ENCODE results near the gene WDR7.

Gene WDR7

DNA sequence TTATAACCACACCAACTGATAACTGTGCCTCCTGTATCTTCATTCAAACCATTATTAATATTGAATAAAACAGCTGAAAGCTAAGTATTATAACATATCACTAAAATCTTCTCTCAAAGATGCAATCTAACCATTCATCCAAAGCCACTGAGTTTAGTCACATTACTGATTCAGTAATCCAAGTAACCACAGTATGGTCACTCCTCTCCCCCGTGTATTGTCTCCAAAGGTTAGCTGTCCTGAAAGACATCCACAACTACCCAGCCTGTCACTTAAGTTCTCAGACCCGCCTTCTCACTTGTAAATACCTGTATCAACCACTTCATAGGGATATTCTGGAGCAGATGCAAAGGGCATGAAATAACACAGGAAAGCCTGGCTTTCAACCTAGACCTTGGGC lies 282.3 kb downstream of the WDR7 start:
- Histone ChIP-seq H3K36me3 (replicated peaks in 1 of 2; ENCODE audit: control insufficient read depth in 2 of 2, insufficient read depth in 2 of 2, low read length in 2 of 2) (no peaks in the 10 kb centered on the region), H3K4me1 (ENCODE audit: control insufficient read depth in 2 of 2, insufficient read depth in 1 of 2, low read depth in 1 of 2, low read length in 2 of 2) (peaks cover 0 to 3% of the 10 kb centered on the region in 2 donors), H3K23ac (ENCODE audit: low read depth, low read length, poor library complexity) (no peak overlapping the region), H2AK5ac (ENCODE audit: low read depth, low read length) (no peak overlapping the region), H3K79me1 (ENCODE audit: low read depth, low read length) (no peaks in the 10 kb centered on the region), H2BK5ac (ENCODE audit: low read length) (no peak overlapping the region), H2BK15ac (ENCODE audit: low read length) (no peak overlapping the region), H2BK120ac (ENCODE audit: low read depth, low read length) (no peak overlapping the region), H4K91ac (ENCODE audit: low read depth, low read length, poor library complexity) (no peak overlapping the region), H3K27ac (replicated peaks; ENCODE audit: low read length) (no peak overlapping the region), H3K9ac (ENCODE audit: low read depth, low read length, poor library complexity) (no peak overlapping the region), H4K8ac (ENCODE audit: low read depth, low read length) (no peak overlapping the region), H3K4me3 (ENCODE audit: low read length in 2 of 2) (no peak overlapping the region), H3K18ac (ENCODE audit: low read length) (no peak overlapping the region), H3K27me3 (ENCODE audit: control insufficient read depth in 3 of 3, insufficient read depth in 3 of 3, low read depth in 1 of 3, low read length in 3 of 3) (no peaks in the 10 kb centered on the region), H3K9me3 (replicated peaks in 1 of 2; ENCODE audit: control insufficient read depth in 2 of 2, insufficient read depth in 1 of 2, low read depth in 1 of 2, low read length in 2 of 2) (no peaks in the 10 kb centered on the region), H2BK12ac (ENCODE audit: low read length) (no peak overlapping the region), H3K14ac (ENCODE audit: low read length) (no peak overlapping the region), H2AFZ (ENCODE audit: low read length) (no peak overlapping the region), H3K4me2 (ENCODE audit: insufficient read depth, low read length, poor library complexity, severe bottlenecking) (no peak overlapping the region), H3K4ac (ENCODE audit: low read length) (no peak overlapping the region)
- DNase-seq (ENCODE audit: low spot score): no peak
- no CpG with 5 or more reads among the region's 2 CpGs for WGBS, 2 donors (ENCODE audit: extremely low coverage in 2 of 2, insufficient read length in 2 of 2, insufficient replicate concordance in 1 of 2)

DNA sequence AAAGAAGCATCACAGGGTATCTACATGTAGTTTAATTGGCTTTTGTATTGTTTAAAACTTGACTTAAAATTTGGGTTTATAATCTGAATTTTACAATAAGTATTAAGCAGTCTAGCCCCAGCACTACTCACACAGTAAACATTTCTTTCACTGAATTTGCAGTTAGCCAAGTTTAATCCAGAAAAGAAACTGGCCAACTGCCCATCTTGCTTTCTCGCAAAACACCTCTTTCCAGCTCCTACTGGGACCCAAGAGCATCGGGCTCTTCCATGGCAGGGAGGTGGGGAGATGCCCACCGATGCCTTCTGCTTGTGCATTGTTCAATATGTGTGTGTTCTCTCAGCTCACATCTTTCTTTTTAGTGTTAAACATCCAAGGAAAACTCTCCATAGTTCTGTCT lies 283.0 kb downstream of the WDR7 start:
- Histone ChIP-seq H2AFZ (ENCODE audit: low read length) (no peak overlapping the region), H2BK5ac (ENCODE audit: low read length) (no peak overlapping the region), H3K4ac (ENCODE audit: low read length) (no peak overlapping the region), H3K27me3 (ENCODE audit: control insufficient read depth in 3 of 3, insufficient read depth in 3 of 3, low read depth in 1 of 3, low read length in 3 of 3) (no peaks in the 10 kb centered on the region), H3K79me1 (ENCODE audit: low read depth, low read length) (no peaks in the 10 kb centered on the region), H2BK12ac (ENCODE audit: low read length) (no peak overlapping the region), H2BK15ac (ENCODE audit: low read length) (no peak overlapping the region), H3K4me3 (ENCODE audit: low read length in 2 of 2) (no peak overlapping the region), H3K36me3 (replicated peaks in 1 of 2; ENCODE audit: control insufficient read depth in 2 of 2, insufficient read depth in 2 of 2, low read length in 2 of 2) (no peaks in the 10 kb centered on the region), H4K91ac (ENCODE audit: low read depth, low read length, poor library complexity) (no peak overlapping the region), H3K4me1 (ENCODE audit: control insufficient read depth in 2 of 2, insufficient read depth in 1 of 2, low read depth in 1 of 2, low read length in 2 of 2) (peaks cover 0 to 3% of the 10 kb centered on the region in 2 donors), H3K9ac (ENCODE audit: low read depth, low read length, poor library complexity) (no peak overlapping the region), H3K4me2 (ENCODE audit: insufficient read depth, low read length, poor library complexity, severe bottlenecking) (no peak overlapping the region), H3K23ac (ENCODE audit: low read depth, low read length, poor library complexity) (no peak overlapping the region), H2BK120ac (ENCODE audit: low read depth, low read length) (no peak overlapping the region), H4K8ac (ENCODE audit: low read depth, low read length) (no peak overlapping the region), H3K9me3 (replicated peaks in 1 of 2; ENCODE audit: control insufficient read depth in 2 of 2, insufficient read depth in 1 of 2, low read depth in 1 of 2, low read length in 2 of 2) (no peaks in the 10 kb centered on the region), H3K18ac (ENCODE audit: low read length) (no peak overlapping the region), H2AK5ac (ENCODE audit: low read depth, low read length) (no peak overlapping the region), H3K27ac (replicated peaks; ENCODE audit: low read length) (no peak overlapping the region), H3K14ac (ENCODE audit: low read length) (no peak overlapping the region)
- no CpG with 5 or more reads among the region's 3 CpGs for WGBS, 2 donors (ENCODE audit: extremely low coverage in 2 of 2, insufficient read length in 2 of 2, insufficient replicate concordance in 1 of 2)
- no peak for DNase-seq (ENCODE audit: low spot score)

DNA sequence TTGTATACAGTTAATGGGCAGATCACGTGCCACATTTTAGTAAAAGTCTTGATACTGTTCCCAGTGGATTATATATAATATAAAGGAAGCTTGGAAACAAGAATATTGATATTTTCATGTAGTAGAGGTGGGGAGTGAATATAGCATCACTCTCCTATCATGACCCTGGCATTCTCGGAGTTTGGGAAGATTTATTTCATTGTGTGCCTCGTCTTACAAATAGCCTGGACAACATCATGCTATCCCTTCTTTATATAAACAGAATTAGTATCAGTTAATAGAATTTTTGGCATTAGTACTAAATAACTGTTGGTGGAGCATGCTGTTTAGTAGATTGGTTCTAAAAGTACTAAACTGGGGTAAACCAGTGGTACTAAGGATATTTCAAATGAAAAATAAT lies 283.7 kb downstream of the WDR7 start:
- no peaks in the 10 kb centered on the region for H3K79me1 ChIP-seq (ENCODE audit: low read depth, low read length)
- no peak overlapping the region for H3K23ac ChIP-seq (ENCODE audit: low read depth, low read length, poor library complexity)
- no CpG with 5 or more reads among the region's 3 CpGs for WGBS, 2 donors (ENCODE audit: extremely low coverage in 2 of 2, insufficient read length in 2 of 2, insufficient replicate concordance in 1 of 2)
- no peak overlapping the region for H3K4ac ChIP-seq (ENCODE audit: low read length)
- H3K27ac ChIP-seq (replicated peaks; ENCODE audit: low read length): no peak overlapping the region
- no peak for DNase-seq (ENCODE audit: low spot score)
- no peak overlapping the region for H4K91ac ChIP-seq (ENCODE audit: low read depth, low read length, poor library complexity)
- no peak overlapping the region for H2AFZ ChIP-seq (ENCODE audit: low read length)
- H3K9me3 ChIP-seq (replicated peaks in 1 of 2; ENCODE audit: control insufficient read depth in 2 of 2, insufficient read depth in 1 of 2, low read depth in 1 of 2, low read length in 2 of 2): no peaks in the 10 kb centered on the region
- no peak overlapping the region for H3K9ac ChIP-seq (ENCODE audit: low read depth, low read length, poor library complexity)
- H2BK5ac ChIP-seq (ENCODE audit: low read length): no peak overlapping the region
- no peak overlapping the region for H3K14ac ChIP-seq (ENCODE audit: low read length)
- no peak overlapping the region for H2BK120ac ChIP-seq (ENCODE audit: low read depth, low read length)
- no peak overlapping the region for H2BK12ac ChIP-seq (ENCODE audit: low read length)
- H2AK5ac ChIP-seq (ENCODE audit: low read depth, low read length): no peak overlapping the region
- H3K18ac ChIP-seq (ENCODE audit: low read length): no peak overlapping the region
- no peak overlapping the region for H2BK15ac ChIP-seq (ENCODE audit: low read length)
- H3K27me3 ChIP-seq (ENCODE audit: control insufficient read depth in 3 of 3, insufficient read depth in 3 of 3, low read depth in 1 of 3, low read length in 3 of 3): no peaks in the 10 kb centered on the region
- H3K4me1 ChIP-seq (ENCODE audit: control insufficient read depth in 2 of 2, insufficient read depth in 1 of 2, low read depth in 1 of 2, low read length in 2 of 2): peaks cover 0 to 3% of the 10 kb centered on the region in 2 donors
- H3K4me2 ChIP-seq (ENCODE audit: insufficient read depth, low read length, poor library complexity, severe bottlenecking): no peak overlapping the region
- no peak overlapping the region for H3K4me3 ChIP-seq (ENCODE audit: low read length in 2 of 2)
- H4K8ac ChIP-seq (ENCODE audit: low read depth, low read length): no peak overlapping the region
- no peaks in the 10 kb centered on the region for H3K36me3 ChIP-seq (replicated peaks in 1 of 2; ENCODE audit: control insufficient read depth in 2 of 2, insufficient read depth in 2 of 2, low read length in 2 of 2)

- no peak overlapping the region for H2AK5ac ChIP-seq (ENCODE audit: low read depth, low read length)
- no peaks in the 10 kb centered on the region for H3K79me1 ChIP-seq (ENCODE audit: low read depth, low read length)
- H2BK5ac ChIP-seq (ENCODE audit: low read length): no peak overlapping the region
- no peak overlapping the region for H3K27ac ChIP-seq (replicated peaks; ENCODE audit: low read length)
- H2BK120ac ChIP-seq (ENCODE audit: low read depth, low read length): no peak overlapping the region
- no peak overlapping the region for H3K4me3 ChIP-seq (ENCODE audit: low read length in 2 of 2)
- H4K8ac ChIP-seq (ENCODE audit: low read depth, low read length): no peak overlapping the region
- H3K4me2 ChIP-seq (ENCODE audit: insufficient read depth, low read length, poor library complexity, severe bottlenecking): no peak overlapping the region
- no peak overlapping the region for H3K18ac ChIP-seq (ENCODE audit: low read length)
- H3K4me1 ChIP-seq (ENCODE audit: control insufficient read depth in 2 of 2, insufficient read depth in 1 of 2, low read depth in 1 of 2, low read length in 2 of 2): peaks cover 0 to 3% of the 10 kb centered on the region in 2 donors
- H3K36me3 ChIP-seq (replicated peaks in 1 of 2; ENCODE audit: control insufficient read depth in 2 of 2, insufficient read depth in 2 of 2, low read length in 2 of 2): no peaks in the 10 kb centered on the region
- H4K91ac ChIP-seq (ENCODE audit: low read depth, low read length, poor library complexity): no peak overlapping the region
- H3K9me3 ChIP-seq (replicated peaks in 1 of 2; ENCODE audit: control insufficient read depth in 2 of 2, insufficient read depth in 1 of 2, low read depth in 1 of 2, low read length in 2 of 2): no peaks in the 10 kb centered on the region
- WGBS, 2 donors (ENCODE audit: extremely low coverage in 2 of 2, insufficient read length in 2 of 2, insufficient replicate concordance in 1 of 2): no CpG with 5 or more reads among the region's 10 CpGs
- H2BK15ac ChIP-seq (ENCODE audit: low read length): no peak overlapping the region
- H3K23ac ChIP-seq (ENCODE audit: low read depth, low read length, poor library complexity): no peak overlapping the region
- H3K14ac ChIP-seq (ENCODE audit: low read length): no peak overlapping the region
- H3K4ac ChIP-seq (ENCODE audit: low read length): no peak overlapping the region
- H2BK12ac ChIP-seq (ENCODE audit: low read length): no peak overlapping the region
- H3K27me3 ChIP-seq (ENCODE audit: control insufficient read depth in 3 of 3, insufficient read depth in 3 of 3, low read depth in 1 of 3, low read length in 3 of 3): no peaks in the 10 kb centered on the region
- no peak overlapping the region for H2AFZ ChIP-seq (ENCODE audit: low read length)
- no peak for DNase-seq (ENCODE audit: low spot score)
- H3K9ac ChIP-seq (ENCODE audit: low read depth, low read length, poor library complexity): no peak overlapping the region
Observed at GRCh38 chr18:56935434-56936040, 284.4 kb downstream of the WDR7 start.

Measured in neuronal stem cell (in vitro differentiated cells).